ENCODE results near the gene SARS1.

Gene SARS1

DNA sequence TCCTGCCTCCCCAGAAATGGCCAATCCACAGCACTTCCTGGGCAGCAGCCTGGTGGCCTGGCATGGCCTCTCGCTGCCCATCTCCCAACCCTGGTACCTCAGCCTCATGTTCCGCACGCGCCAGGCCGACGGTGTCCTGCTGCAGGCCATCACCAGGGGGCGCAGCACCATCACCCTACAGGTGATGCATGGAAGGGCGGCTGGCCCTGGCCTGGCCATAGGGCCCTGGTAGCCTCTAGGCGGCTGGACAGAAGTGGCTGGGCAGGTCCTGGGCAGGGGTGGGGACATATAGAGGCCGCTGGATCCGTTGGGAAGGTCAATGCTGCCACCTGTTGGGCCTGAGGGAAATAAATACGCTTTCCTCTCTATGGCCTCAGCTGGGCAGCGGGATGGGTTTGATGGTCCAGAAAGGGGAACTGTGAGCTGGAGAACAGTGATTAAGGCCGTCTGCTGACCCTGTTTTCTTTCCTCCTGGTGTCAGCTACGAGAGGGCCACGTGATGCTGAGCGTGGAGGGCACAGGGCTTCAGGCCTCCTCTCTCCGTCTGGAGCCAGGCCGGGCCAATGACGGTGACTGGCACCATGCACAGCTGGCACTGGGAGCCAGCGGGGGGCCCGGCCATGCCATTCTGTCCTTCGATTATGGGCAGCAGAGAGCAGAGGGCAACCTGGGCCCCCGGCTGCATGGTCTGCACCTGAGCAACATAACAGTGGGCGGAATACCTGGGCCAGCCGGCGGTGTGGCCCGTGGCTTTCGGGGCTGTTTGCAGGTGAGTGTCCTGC lies 50.1 kb downstream of the SARS1 start:
- DNase-seq: peak; percentile 81

DNA sequence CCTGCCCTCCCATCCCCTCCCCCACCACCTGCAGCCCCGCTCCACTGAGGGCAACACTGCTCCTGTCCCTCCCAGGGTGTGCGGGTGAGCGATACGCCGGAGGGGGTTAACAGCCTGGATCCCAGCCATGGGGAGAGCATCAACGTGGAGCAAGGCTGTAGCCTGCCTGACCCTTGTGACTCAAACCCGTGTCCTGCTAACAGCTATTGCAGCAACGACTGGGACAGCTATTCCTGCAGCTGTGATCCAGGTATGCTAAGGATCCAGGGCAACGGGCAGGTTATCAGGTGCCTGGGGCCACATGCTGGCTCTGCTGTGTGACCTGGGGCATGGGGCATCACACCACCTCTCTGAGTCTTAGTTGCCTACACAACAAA lies 50.6 kb downstream of the SARS1 start:
- DNase-seq: no peak

DNA sequence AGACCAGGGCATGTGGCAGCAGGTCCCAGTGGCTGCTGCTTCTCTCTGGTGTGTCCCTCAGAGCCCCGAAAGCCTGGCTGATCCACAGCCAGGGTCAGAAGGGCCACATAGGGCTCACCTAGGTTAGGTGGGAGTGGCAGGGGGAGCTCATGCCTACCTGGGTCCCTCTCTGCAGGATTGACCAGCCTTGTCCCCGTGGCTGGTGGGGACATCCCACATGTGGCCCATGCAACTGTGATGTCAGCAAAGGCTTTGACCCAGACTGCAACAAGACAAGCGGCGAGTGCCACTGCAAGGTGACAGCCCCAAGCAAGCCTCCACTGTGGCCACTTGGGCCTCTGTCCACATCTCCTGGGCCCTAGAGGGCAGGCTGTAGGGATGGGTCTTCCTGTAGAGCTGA lies 51.3 kb downstream of the SARS1 start:
- DNase-seq: no peak

DNA sequence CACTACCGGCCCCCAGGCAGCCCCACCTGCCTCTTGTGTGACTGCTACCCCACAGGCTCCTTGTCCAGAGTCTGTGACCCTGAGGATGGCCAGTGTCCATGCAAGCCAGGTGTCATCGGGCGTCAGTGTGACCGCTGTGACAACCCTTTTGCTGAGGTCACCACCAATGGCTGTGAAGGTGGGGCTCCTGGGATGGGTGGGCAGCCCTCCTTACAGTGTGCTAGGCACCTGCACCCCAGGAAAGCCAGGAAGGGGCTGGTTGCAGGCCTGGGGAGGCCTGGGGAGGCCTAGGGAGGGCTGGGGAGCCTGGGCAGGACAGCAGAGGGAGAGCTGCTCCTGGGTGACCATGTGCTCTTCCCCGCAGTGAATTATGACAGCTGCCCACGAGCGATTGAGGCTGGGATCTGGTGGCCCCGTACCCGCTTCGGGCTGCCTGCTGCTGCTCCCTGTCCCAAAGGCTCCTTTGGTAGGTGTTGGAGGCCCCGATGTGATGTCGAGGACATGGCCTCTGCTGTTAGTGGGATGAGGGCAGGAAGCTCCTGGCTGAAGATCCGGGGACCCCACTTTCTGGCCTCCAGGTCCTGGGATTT lies 52.1 kb downstream of the SARS1 start:
- DNase-seq: no peak

GRCh38 chr1:109266965-109267364 lies 53.2 kb downstream of the SARS1 start:
- DNase-seq: no peak

DNA sequence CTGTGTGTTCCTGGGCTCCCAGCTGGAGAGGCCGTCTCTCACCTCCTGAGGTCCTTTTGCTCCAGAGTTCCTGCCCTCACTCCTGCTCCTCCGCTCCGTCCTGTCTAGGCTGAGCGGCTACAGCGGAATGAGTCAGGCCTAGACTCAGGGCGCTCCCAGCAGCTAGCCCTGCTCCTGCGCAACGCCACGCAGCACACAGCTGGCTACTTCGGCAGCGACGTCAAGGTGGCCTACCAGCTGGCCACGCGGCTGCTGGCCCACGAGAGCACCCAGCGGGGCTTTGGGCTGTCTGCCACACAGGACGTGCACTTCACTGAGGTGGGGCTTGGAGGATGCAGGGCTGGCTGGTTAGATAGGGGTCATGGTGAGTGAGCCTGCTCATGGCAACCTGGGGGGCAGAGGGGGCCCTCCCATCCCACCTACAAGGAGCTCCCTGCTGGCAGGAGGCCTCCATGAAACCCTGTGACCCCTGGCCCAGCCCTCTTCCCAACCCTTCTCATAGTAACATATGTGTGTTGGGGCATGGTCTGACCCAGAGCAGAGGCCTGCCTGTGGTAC lies 54.1 kb downstream of the SARS1 start:
- no peak for DNase-seq

DNA sequence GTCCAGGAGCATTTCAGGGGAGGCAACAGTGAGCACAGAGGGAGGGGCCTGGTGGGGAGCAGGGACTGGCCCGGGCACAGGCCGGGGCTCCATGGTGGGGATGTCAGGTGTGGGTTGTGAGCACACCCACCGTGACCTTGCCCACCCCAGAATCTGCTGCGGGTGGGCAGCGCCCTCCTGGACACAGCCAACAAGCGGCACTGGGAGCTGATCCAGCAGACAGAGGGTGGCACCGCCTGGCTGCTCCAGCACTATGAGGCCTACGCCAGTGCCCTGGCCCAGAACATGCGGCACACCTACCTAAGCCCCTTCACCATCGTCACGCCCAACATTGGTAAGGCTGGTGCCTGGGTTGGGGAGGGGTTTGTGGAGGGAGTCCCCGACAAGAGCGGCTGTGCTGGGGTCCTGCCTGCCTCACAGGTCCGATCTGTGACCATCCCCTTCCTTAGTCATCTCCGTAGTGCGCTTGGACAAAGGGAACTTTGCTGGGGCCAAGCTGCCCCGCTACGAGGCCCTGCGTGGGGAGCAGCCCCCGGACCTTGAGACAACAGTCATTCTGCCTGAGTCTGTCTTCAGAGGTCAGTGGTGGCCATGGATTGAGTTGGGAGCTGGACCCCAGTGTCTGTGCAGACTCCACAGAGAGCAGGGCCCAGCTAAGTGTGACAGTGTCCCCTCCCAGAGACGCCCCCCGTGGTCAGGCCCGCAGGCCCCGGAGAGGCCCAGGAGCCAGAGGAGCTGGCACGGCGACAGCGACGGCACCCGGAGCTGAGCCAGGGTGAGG lies 54.9 kb downstream of the SARS1 start:
- DNase-seq: no peak

GRCh38 chr1:109269212-109269980 lies 55.7 kb downstream of the SARS1 start:
- DNase-seq: no peak

GRCh38 chr1:109269981-109270622 lies 56.4 kb downstream of the SARS1 start:
- no peak for DNase-seq

DNA sequence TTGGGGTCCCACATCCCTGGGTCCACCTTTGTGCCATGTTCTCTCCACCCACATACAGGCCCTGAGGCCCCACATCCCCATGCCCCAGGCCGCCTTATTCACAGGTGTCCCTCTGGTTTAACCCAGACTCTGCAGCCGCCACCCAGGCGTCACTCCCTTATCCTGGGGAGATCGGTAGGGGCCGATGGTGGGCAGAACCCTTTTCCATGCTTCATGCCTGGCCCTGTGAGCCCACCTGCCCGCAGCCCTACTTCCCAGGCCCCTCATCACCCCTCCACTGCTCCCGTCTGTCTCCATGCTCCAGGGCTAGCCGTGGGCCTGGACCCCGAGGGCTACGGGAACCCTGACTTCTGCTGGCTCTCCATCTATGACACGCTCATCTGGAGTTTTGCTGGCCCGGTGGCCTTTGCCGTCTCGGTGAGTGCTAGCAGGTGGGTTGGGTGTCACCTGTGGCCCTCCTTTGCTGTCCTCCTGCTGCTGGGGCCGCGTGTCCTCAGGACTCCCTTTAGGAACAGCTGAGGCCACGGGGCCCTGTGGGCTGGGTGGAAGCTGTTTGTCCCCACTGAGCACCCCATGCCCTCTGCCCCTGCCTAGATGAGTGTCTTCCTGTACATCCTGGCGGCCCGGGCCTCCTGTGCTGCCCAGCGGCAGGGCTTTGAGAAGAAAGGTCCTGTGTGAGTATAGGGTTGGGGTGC lies 57.1 kb downstream of the SARS1 start:
- no peak for DNase-seq

GRCh38 chr1:109271458-109271857 lies 57.7 kb downstream of the SARS1 start:
- DNase-seq: no peak

DNA sequence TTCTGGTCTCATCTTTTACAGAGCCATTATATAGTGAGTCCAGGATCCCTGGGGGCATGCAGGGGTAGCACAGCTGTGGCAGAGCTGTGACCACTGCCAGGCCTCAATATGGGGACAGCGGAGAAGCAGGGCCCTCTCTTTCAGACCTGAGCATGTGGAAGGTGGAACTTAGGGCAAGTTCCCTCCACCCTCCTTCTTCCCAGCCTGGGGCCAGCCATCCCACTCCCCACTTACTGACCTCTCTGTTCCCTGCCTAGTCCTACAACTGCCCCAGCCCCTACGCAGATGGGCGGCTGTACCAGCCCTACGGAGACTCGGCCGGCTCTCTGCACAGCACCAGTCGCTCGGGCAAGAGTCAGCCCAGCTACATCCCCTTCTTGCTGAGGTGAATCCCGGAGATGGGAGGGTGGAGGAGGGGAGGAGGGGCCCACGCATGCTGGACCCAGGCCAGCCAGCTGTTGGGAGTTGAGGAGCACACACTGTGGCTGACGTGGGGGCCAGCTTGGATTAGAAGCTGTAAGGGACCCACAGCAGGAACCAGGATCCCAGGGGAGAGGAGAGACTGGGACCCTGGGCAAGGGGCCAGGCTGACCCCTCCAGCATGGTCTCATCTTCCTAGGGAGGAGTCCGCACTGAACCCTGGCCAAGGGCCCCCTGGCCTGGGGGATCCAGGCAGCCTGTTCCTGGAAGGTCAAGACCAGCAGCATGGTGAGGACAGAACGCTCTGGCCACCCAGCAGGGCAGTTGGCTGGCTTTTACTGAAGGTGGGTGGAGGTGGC lies 58.5 kb downstream of the SARS1 start:
- DNase-seq: no peak

DNA sequence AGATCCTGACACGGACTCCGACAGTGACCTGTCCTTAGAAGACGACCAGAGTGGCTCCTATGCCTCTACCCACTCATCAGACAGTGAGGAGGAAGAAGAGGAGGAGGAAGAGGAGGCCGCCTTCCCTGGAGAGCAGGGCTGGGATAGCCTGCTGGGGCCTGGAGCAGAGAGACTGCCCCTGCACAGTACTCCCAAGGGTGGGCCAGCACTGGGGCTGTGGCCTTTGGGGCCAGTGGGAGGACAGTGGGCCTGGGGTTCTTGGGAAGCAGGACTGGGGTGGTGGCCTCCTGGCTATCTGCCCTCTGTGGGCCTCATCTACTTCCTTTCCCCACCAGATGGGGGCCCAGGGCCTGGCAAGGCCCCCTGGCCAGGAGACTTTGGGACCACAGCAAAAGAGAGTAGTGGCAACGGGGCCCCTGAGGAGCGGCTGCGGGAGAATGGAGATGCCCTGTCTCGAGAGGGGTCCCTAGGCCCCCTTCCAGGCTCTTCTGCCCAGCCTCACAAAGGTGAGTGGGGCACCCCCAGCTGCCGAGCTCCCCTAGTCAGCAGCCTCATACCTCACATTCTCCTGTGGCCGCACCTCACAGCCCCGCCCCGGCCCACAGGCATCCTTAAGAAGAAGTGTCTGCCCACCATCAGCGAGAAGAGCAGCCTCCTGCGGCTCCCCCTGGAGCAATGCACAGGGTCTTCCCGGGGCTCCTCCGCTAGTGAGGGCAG lies 59.3 kb downstream of the SARS1 start:
- DNase-seq: no peak

- no peak for DNase-seq
Measured at GRCh38 chr1:109273570-109274288, 60.0 kb downstream of the SARS1 start.

DNA sequence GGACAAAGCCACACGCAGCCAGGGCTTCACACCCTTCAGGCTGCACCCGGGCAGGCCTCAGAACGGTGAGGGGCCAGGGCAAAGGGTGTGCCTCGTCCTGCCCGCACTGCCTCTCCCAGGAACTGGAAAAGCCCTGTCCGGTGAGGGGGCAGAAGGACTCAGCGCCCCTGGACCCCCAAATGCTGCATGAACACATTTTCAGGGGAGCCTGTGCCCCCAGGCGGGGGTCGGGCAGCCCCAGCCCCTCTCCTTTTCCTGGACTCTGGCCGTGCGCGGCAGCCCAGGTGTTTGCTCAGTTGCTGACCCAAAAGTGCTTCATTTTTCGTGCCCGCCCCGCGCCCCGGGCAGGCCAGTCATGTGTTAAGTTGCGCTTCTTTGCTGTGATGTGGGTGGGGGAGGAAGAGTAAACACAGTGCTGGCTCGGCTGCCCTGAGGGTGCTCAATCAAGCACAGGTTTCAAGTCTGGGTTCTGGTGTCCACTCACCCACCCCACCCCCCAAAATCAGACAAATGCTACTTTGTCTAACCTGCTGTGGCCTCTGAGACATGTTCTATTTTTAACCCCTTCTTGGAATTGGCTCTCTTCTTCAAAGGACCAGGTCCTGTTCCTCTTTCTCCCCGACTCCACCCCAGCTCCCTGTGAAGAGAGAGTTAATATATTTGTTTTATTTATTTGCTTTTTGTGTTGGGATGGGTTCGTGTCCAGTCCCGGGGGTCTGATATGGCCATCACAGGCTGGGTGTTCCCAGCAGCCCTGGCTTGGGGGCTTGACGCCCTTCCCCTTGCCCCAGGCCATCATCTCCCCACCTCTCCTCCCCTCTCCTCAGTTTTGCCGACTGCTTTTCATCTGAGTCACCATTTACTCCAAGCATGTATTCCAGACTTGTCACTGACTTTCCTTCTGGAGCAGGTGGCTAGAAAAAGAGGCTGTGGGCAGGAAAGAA lies 61.1 kb downstream of the SARS1 start:
- no peak for DNase-seq

DNA sequence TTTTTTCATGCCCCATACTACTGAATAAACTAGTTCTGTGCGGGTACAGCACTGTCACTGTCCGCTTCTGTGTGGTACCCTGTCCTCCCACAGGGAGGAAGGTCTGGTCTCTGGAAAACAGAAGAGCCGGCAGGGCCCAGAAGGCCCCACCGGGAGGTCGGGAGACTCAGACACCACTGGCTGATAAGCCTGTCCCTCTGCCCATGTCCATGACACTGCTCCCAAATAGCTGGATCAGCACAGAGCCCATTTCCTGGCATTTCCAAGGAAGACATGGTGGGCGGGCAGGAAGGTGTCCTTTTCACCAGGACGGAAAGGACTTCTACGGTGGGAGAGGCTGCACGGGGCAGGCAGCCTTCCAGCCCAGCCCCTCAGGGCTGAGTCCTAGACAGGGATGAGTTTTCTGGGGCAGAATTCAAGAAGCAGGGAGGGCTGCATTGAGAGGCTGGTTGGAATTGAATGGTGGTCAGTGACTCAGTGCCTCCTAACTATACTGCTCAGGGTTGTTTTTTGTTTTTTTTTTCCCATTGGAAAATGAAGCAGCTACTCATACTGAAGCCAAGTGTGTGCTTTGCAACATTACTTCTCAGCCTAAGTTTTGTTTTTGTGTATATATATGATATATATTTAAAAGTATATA lies 62.1 kb downstream of the SARS1 start:
- no peak for DNase-seq

DNA sequence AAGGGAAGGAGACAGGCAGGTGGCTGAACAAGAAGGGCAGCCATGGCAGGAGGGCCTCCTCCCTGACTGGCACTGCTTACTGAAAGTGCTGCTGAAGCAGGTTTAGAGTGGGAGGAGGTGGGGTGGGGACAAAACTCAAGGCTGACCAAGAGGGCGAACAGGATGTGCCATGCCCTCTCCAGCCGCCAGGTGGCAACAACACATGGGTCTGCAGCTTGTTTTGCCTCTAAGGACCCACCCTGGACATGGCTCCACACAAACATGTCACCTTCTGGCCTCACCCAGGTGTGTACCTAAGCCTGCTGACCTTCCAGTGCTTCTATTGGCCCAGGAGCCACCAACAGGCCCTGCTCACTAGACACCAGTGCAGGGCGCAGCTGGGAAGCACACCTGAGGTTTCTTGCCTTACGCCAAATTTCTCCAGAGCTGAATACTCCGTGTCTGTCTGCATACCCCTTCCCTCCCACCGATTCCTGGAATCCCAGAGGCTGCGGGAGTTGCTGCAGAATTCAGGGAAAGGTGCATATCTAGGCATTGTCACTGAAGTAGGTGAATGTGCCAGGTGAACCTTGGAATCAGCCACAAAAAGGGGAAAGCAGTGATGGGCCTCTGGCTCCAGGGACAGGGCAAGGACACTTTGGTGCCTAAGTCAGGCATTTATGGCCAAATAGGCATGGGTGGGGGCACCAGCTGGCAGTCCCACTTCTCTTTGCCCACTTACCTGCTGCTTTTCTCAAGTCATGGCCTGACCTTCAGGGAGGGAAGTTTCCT lies 63.9 kb downstream of the SARS1 start:
- DNase-seq: peak; percentile 56

Measured in activated naive CD4-positive, alpha-beta T cell treated with anti-CD3 and anti-CD28 coated beads, Interleukin-2, amount 50 U/mL, for 16 hours (primary cell).